Neural progenitor cell (in vitro differentiated cells): ENCODE measurements around the gene MTHFD2L. TPM values are rescaled to one million over a fixed set of nuclear protein-coding genes. Genes with fewer than 3 reads are reported as not detected.

ENCODE experiments used
- DNase-seq: peaks from one replicate; pipeline ENCODE4 v3.0.0-alpha.2; 2016; ENCODE audit warnings: low spot score
- H2AFZ ChIP-seq: fragments of 200-600 bp; sonication (generic); replicated peaks from 2 replicates; pipeline ENCODE4 v1.6.1; 2016; ENCODE audit warnings: antibody characterized with exemption
- H3F3A ChIP-seq: fragments of 200-600 bp; sonication (generic); 2 replicates; pipeline ENCODE4 v1.6.1; 2016; ENCODE audit warnings: antibody characterized with exemption, low read depth
- H3K27ac ChIP-seq: fragments of 200-600 bp; sonication (generic); 2 replicates; pipeline ENCODE4 v1.5.1; 2016; ENCODE audit warnings: mild to moderate bottlenecking
- H3K27me3 ChIP-seq: fragments of 200-600 bp; sonication (generic); 2 replicates; pipeline ENCODE4 v1.6.1; 2016; ENCODE audit warnings: mild to moderate bottlenecking, moderate library complexity
- H3K36me3 ChIP-seq: fragments of 200-600 bp; sonication (generic); 2 replicates; pipeline ENCODE4 v1.5.1; 2016
- H3K4me1 ChIP-seq: fragments of 200-600 bp; sonication (generic); 2 replicates; pipeline ENCODE4 v1.6.1; 2016; ENCODE audit warnings: mixed run types
- H3K4me2 ChIP-seq: fragments of 200-600 bp; sonication (generic); 2 replicates; pipeline ENCODE4 v1.6.1; 2016
- H3K4me3 ChIP-seq: fragments of 200-600 bp; sonication (generic); 2 replicates; pipeline ENCODE4 v1.5.1; 2016
- H3K79me2 ChIP-seq: fragments of 200-600 bp; sonication (generic); 2 replicates; pipeline ENCODE4 v1.6.1; 2016; ENCODE audit warnings: low read depth
- H3K9ac ChIP-seq: fragments of 200-600 bp; sonication (generic); 2 replicates; pipeline ENCODE4 v1.6.1; 2016
- H3K9me3 ChIP-seq: fragments of 200-600 bp; sonication (generic); 2 replicates; pipeline ENCODE4 v1.5.1; 2016; ENCODE audit warnings: low read depth
- H4K20me1 ChIP-seq: fragments of 200-600 bp; sonication (generic); 2 replicates; pipeline ENCODE4 v1.6.1; 2016; ENCODE audit warnings: low read depth
- H3K27ac Mint-ChIP-seq: 3 replicates; pipeline ENCODE4 v1.8.0; 2021; ENCODE audit warnings: mixed read lengths
- H3K27me3 Mint-ChIP-seq: 2 replicates; pipeline ENCODE4 v1.8.0; 2022; ENCODE audit warnings: low read depth, mild to moderate bottlenecking, inconsistent platforms, moderate library complexity, mixed read lengths; ENCODE audit not compliant: insufficient read depth
- H3K36me3 Mint-ChIP-seq: 3 replicates; pipeline ENCODE4 v1.8.0; 2021; ENCODE audit warnings: mixed read lengths
- H3K4me1 Mint-ChIP-seq: 3 replicates; pipeline ENCODE4 v1.8.0; 2021; ENCODE audit warnings: mixed read lengths
- H3K4me3 Mint-ChIP-seq: 3 replicates; pipeline ENCODE4 v1.8.0; 2021; ENCODE audit warnings: mild to moderate bottlenecking, moderate library complexity, mixed read lengths
- H3K9me3 Mint-ChIP-seq: 3 replicates; pipeline ENCODE4 v1.8.0; 2020; ENCODE audit warnings: mixed read lengths
- EZH2 ChIP-seq: fragments of 200-600 bp; sonication (generic); IDR thresholded peaks from 2 replicates; pipeline ENCODE4 v1.6.1; 2017; ENCODE audit warnings: antibody characterized with exemption, mild to moderate bottlenecking, moderate library complexity
- EZH2phosphoT487 ChIP-seq: fragments of 200-600 bp; sonication (generic); IDR thresholded peaks from 2 replicates; pipeline ENCODE4 v1.6.1; 2017; ENCODE audit warnings: antibody characterized with exemption
- total RNA-seq: library from RNA; depleted of rRNA; stranded (reverse); fragments of >200 nt; gene quantifications from 2 replicates; pipeline ENCODE4 v1.2.3, GENCODE V29; 2015; ENCODE audit warnings: low replicate concordance
- TF ChIP-seq, protein P1 (sequence below): fragments of 200-600 bp; sonication (generic); IDR thresholded peaks from 2 replicates; pipeline ENCODE4 v1.5.1; 2017; ENCODE audit warnings: antibody characterized with exemption, mild to moderate bottlenecking

Gene MTHFD2L
- total RNA-seq, 1 donor from 2014 or later: 22.1 TPM

GRCh38 chr4:74217365-74217764, 59.4 kb downstream of the MTHFD2L start:
- no peaks in the 10 kb centered on the region for H3F3A ChIP-seq
- no peak overlapping the region for H3K27ac Mint-ChIP-seq
- H3K4me2 ChIP-seq: no peak overlapping the region
- TF ChIP-seq EZH2: no peak
- no peak for TF ChIP-seq EZH2phosphoT487
- TF ChIP-seq, protein P1, sequence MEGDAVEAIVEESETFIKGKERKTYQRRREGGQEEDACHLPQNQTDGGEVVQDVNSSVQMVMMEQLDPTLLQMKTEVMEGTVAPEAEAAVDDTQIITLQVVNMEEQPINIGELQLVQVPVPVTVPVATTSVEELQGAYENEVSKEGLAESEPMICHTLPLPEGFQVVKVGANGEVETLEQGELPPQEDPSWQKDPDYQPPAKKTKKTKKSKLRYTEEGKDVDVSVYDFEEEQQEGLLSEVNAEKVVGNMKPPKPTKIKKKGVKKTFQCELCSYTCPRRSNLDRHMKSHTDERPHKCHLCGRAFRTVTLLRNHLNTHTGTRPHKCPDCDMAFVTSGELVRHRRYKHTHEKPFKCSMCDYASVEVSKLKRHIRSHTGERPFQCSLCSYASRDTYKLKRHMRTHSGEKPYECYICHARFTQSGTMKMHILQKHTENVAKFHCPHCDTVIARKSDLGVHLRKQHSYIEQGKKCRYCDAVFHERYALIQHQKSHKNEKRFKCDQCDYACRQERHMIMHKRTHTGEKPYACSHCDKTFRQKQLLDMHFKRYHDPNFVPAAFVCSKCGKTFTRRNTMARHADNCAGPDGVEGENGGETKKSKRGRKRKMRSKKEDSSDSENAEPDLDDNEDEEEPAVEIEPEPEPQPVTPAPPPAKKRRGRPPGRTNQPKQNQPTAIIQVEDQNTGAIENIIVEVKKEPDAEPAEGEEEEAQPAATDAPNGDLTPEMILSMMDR: no peak
- H3K79me2 ChIP-seq: no peaks in the 10 kb centered on the region
- no peaks in the 10 kb centered on the region for H3K36me3 ChIP-seq
- H3K4me1 ChIP-seq: peaks cover 9% of the 10 kb centered on the region
- H3K9me3 ChIP-seq: no peaks in the 10 kb centered on the region
- H2AFZ ChIP-seq: no peak overlapping the region
- no peaks in the 10 kb centered on the region for H4K20me1 ChIP-seq
- H3K27me3 Mint-ChIP-seq: peaks cover 2% of the 10 kb centered on the region
- H3K27me3 ChIP-seq: no peaks in the 10 kb centered on the region
- peaks cover 5% of the 10 kb centered on the region for H3K36me3 Mint-ChIP-seq
- H3K9ac ChIP-seq: no peak overlapping the region
- peaks cover 8% of the 10 kb centered on the region for H3K4me1 Mint-ChIP-seq
- H3K27ac ChIP-seq: no peak overlapping the region
- H3K9me3 Mint-ChIP-seq: peaks cover 12% of the 10 kb centered on the region
- DNase-seq: no peak
- H3K4me3 Mint-ChIP-seq: no peak overlapping the region
- H3K4me3 ChIP-seq: no peak overlapping the region

DNA sequence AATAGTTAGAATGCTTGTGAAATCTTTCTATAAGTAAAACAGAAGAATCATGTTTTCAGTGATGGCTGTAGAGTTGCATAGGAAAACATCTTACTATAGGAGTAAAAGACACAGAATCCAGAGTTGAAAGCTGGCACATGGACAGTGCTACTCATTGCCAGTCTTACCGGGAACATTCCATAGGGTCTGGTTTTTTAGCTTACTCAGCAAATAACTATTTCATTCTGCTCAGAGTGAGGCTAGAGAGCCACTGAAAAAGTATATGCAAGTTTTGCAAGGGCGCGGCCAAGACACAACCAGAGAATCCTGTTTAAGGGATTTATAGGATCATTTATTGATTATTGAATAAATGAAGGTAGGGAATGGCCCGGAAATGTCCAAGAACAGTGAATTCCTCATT, 60.3 kb downstream of the MTHFD2L start:
- Histone ChIP-seq H3K36me3 (no peaks in the 10 kb centered on the region), H3K4me3 (no peak overlapping the region), H3K4me1 (peaks cover 9% of the 10 kb centered on the region), H3F3A (no peaks in the 10 kb centered on the region), H3K79me2 (no peaks in the 10 kb centered on the region), H3K9ac (no peak overlapping the region), H3K27ac (no peak overlapping the region), H3K4me2 (no peak overlapping the region), H2AFZ (no peak overlapping the region), H3K9me3 (no peaks in the 10 kb centered on the region), H3K27me3 (no peaks in the 10 kb centered on the region), H4K20me1 (no peaks in the 10 kb centered on the region)
- no peak for DNase-seq
- peaks cover 2% of the 10 kb centered on the region for H3K27me3 Mint-ChIP-seq
- peaks cover 8% of the 10 kb centered on the region for H3K4me1 Mint-ChIP-seq
- H3K4me3 Mint-ChIP-seq: no peak overlapping the region
- TF ChIP-seq, protein P1: no peak
- TF ChIP-seq EZH2phosphoT487: no peak
- TF ChIP-seq EZH2: no peak
- H3K27ac Mint-ChIP-seq: no peak overlapping the region
- peaks cover 2% of the 10 kb centered on the region for H3K36me3 Mint-ChIP-seq
- H3K9me3 Mint-ChIP-seq: peaks cover 3% of the 10 kb centered on the region

- H3K27me3 ChIP-seq: no peaks in the 10 kb centered on the region
- no peak overlapping the region for H2AFZ ChIP-seq
- no peaks in the 10 kb centered on the region for H3K36me3 ChIP-seq
- Mint-ChIP-seq H3K9me3 (no peaks in the 10 kb centered on the region), H3K4me1 (peaks cover 7% of the 10 kb centered on the region), H3K36me3 (no peaks in the 10 kb centered on the region), H3K4me3 (no peak overlapping the region), H3K27me3 (peaks cover 2% of the 10 kb centered on the region), H3K27ac (no peak overlapping the region)
- no peaks in the 10 kb centered on the region for H4K20me1 ChIP-seq
- no peaks in the 10 kb centered on the region for H3K9me3 ChIP-seq
- H3K4me3 ChIP-seq: no peak overlapping the region
- no peak for TF ChIP-seq EZH2
- TF ChIP-seq EZH2phosphoT487: no peak
- TF ChIP-seq, protein P1: no peak
- H3K79me2 ChIP-seq: no peaks in the 10 kb centered on the region
- H3K4me1 ChIP-seq: peaks cover 9% of the 10 kb centered on the region
- H3F3A ChIP-seq: no peaks in the 10 kb centered on the region
- no peak overlapping the region for H3K4me2 ChIP-seq
- no peak overlapping the region for H3K9ac ChIP-seq
- DNase-seq: no peak
- no peak overlapping the region for H3K27ac ChIP-seq
These were observed 61.3 kb downstream of the MTHFD2L start for GRCh38 chr4:74219240-74219639.

- Mint-ChIP-seq H3K36me3 (no peaks in the 10 kb centered on the region), H3K4me1 (no peaks in the 10 kb centered on the region), H3K9me3 (no peaks in the 10 kb centered on the region), H3K27ac (no peak overlapping the region), H3K4me3 (no peak overlapping the region), H3K27me3 (no peaks in the 10 kb centered on the region)
- Histone ChIP-seq H3K9me3 (no peaks in the 10 kb centered on the region), H3F3A (no peaks in the 10 kb centered on the region), H3K79me2 (no peaks in the 10 kb centered on the region), H3K9ac (no peak overlapping the region), H2AFZ (no peak overlapping the region), H3K27me3 (no peaks in the 10 kb centered on the region), H3K4me3 (no peak overlapping the region), H3K36me3 (no peaks in the 10 kb centered on the region), H3K4me2 (no peak overlapping the region), H3K27ac (no peak overlapping the region), H3K4me1 (no peaks in the 10 kb centered on the region), H4K20me1 (no peaks in the 10 kb centered on the region)
- TF ChIP-seq EZH2phosphoT487 (no peak), EZH2 (no peak)
- TF ChIP-seq, protein P1: no peak
- DNase-seq: no peak
These were observed 65.2 kb downstream of the MTHFD2L start for GRCh38 chr4:74223098-74223497.
